ENCODE measurements around the gene BMP7. TPM values are rescaled to one million over a fixed set of nuclear protein-coding genes. Genes with fewer than 3 reads are reported as not detected.

Gene BMP7
- total and polyA plus RNA-seq, 12 donors = 0.74 to 6.7 (median 2.2) TPM; not detected in 3

DNA sequence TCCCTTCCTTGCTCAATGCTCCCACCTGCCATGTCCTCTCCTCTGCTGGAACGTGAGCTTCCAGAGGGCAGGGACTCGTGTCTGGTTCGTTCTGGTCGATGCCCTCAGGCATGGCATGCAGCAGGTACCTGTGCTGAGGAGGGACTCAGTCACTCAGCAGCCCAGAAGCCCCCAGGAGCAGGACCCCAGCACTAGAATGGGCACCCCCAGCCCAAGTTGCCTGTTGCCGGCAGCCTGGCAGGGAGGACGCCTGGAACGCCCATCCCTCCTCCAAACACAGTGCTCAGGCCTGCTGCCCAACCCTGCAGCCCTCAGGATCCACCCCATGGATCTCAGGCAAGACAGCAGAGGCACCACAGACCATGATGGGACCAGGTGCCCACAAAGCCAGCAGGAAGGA lies 40.6 kb downstream of the BMP7 start:
- no peak for DNase-seq
- no peak for TF ChIP-seq POLR2A (IDR thresholded peaks at IDR 0.05)
- TF ChIP-seq, protein P1, sequence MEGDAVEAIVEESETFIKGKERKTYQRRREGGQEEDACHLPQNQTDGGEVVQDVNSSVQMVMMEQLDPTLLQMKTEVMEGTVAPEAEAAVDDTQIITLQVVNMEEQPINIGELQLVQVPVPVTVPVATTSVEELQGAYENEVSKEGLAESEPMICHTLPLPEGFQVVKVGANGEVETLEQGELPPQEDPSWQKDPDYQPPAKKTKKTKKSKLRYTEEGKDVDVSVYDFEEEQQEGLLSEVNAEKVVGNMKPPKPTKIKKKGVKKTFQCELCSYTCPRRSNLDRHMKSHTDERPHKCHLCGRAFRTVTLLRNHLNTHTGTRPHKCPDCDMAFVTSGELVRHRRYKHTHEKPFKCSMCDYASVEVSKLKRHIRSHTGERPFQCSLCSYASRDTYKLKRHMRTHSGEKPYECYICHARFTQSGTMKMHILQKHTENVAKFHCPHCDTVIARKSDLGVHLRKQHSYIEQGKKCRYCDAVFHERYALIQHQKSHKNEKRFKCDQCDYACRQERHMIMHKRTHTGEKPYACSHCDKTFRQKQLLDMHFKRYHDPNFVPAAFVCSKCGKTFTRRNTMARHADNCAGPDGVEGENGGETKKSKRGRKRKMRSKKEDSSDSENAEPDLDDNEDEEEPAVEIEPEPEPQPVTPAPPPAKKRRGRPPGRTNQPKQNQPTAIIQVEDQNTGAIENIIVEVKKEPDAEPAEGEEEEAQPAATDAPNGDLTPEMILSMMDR (IDR thresholded peaks at IDR 0.05) = no peak
- Histone ChIP-seq H3K9me3 (replicated peaks in 1 of 3) (no peaks in the 10 kb centered on the region), H3K4me3 (no peak overlapping the region), H3K27me3 (no peaks in the 10 kb centered on the region), H3K27ac (no peak overlapping the region), H3K4me1 (replicated peaks in 1 of 2) (no peaks in the 10 kb centered on the region), H3K36me3 (replicated peaks in 1 of 2) (no peaks in the 10 kb centered on the region)
- intact Hi-C loops (cut with DNase I) = no loop called here
- WGBS, 4 donors = 54 to 83% (median 74%) methylated on average over 3 to 7 of the region's 7 CpGs

DNA sequence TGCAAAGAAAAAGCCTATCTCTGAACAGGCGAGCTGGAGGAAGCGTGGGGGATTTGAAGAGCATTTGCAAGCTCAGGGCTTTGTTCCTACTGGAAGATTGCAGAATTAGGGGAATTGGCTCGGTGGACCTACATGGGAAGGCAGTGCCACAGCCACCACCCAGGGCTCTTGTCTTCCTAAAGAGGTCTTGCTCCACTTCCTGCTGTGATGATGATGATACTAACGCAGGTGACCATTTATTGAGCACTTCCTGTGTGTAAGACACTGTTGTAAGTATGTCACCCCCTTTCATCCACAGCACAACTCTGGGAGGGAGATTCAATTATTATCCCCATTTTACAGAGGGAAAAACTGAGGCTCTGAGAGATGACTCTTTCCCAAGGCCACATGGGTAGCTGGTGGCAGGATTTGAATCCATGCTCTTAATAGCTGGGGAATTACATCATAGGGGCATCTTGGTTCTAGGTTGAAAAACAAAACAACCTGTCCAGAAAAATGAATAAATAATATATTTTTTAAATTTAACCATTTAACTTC lies 41.2 kb downstream of the BMP7 start:
- TF ChIP-seq, protein P1 (IDR thresholded peaks at IDR 0.05) = no peak
- no peak for TF ChIP-seq POLR2A (IDR thresholded peaks at IDR 0.05)
- H3K4me3 ChIP-seq = no peak overlapping the region
- WGBS, 4 donors = 75 to 90% (median 89%) methylated on average over 4 of the region's 4 CpGs
- H3K9me3 ChIP-seq (replicated peaks in 1 of 3) = no peaks in the 10 kb centered on the region
- H3K36me3 ChIP-seq (replicated peaks in 1 of 2) = no peaks in the 10 kb centered on the region
- no peak for DNase-seq
- intact Hi-C loops (cut with DNase I) = no loop called here
- H3K4me1 ChIP-seq (replicated peaks in 1 of 2) = no peaks in the 10 kb centered on the region
- no peaks in the 10 kb centered on the region for H3K27me3 ChIP-seq
- H3K27ac ChIP-seq = no peak overlapping the region

DNA sequence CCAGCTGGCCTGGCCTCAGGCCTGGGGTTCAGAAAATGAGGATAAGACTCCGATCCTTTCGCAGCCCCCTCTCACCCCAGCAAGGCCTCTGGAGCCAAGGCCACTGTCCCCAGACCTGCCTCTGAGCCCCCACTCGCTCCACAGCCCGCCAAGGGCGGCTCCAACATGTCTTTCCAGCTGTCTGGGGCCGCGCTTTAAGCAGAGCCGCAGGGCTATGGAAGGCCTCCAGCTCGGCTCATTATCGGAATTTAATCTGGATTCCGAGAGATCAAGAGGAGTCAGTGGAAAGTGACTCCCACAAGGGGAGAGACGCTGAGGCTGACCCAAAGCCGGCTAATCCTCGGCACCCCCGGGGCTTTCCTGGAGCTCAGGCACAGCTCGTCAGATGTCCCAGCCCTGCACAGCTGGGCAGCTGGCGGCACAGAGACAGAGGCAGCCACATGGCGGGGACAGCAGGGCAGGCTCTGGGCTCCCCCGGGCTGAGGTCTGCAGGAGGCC lies 41.8 kb downstream of the BMP7 start:
- intact Hi-C loops (cut with DNase I) = no loop called here
- TF ChIP-seq POLR2A (IDR thresholded peaks at IDR 0.05) = no peak
- TF ChIP-seq, protein P1 (IDR thresholded peaks at IDR 0.05) = no peak
- 53 to 68% (median 58%) methylated on average over 7 to 19 of the region's 19 CpGs for WGBS, 4 donors
- Histone ChIP-seq H3K27me3 (no peaks in the 10 kb centered on the region), H3K36me3 (replicated peaks in 1 of 2) (no peaks in the 10 kb centered on the region), H3K4me1 (replicated peaks in 1 of 2) (no peaks in the 10 kb centered on the region), H3K27ac (no peak overlapping the region), H3K9me3 (replicated peaks in 1 of 3) (no peaks in the 10 kb centered on the region), H3K4me3 (no peak overlapping the region)
- no peak for DNase-seq

DNA sequence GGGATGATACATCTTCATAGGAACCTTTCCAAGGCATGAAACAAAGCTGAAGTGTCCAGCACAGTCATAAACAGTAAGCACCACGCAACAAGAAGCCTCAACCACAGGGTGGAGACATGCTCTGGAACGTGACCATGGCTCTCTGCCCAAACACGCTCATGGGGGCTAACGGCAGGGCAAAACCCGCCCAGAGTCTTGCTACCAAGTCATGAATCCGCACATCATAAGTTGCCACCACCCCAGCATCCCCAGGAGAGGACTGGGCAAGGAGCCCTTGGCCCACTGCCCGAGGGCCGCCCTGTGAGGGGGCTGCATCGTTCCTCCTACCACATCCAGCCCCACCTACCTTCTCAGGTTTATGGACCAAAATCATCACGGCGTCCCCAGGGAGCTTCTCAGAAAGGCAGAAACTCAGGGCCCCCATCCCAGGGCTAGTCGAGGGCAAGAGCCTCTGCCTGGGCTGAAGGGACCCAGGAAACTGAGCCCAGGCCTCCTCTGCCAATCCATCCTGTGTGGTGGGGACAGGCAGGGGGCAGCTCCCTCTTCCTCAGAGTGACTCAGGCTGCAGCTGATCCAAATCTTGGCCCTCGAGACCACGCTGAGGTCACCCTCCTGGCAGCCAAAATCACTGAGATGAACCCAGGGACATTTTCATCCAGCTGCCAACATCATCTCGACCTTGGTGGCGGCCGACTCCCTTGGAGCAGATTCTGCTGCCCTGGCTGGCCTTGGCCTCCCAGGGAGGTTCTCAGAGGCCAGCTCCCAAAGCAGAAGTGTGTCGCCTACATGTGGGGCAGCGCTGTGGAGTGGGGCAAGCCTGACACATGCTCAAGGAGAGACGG lies 42.6 kb downstream of the BMP7 start:
- intact Hi-C loops (cut with DNase I) = no loop called here
- Histone ChIP-seq H3K36me3 (replicated peaks in 1 of 2) (no peaks in the 10 kb centered on the region), H3K27ac (no peak overlapping the region), H3K4me3 (no peak overlapping the region), H3K27me3 (no peaks in the 10 kb centered on the region), H3K4me1 (replicated peaks in 1 of 2) (no peaks in the 10 kb centered on the region), H3K9me3 (replicated peaks in 1 of 3) (no peaks in the 10 kb centered on the region)
- TF ChIP-seq POLR2A (IDR thresholded peaks at IDR 0.05) = no peak
- TF ChIP-seq, protein P1 (IDR thresholded peaks at IDR 0.05) = no peak
- 51 to 63% (median 56%) methylated on average over 4 to 20 of the region's 20 CpGs for WGBS, 4 donors
- peak; percentile 24 to 67 (median 51) for DNase-seq

All from adrenal gland (tissue), 12 donors.